Measurements from ENCODE around the gene EYS. TPM values are rescaled to one million over a fixed set of nuclear protein-coding genes. Genes with fewer than 3 reads are reported as not detected.

Gene EYS
- total RNA-seq, 3 donors from 2014 or later = 1.3 to 2.9 TPM; not detected in 1

DNA sequence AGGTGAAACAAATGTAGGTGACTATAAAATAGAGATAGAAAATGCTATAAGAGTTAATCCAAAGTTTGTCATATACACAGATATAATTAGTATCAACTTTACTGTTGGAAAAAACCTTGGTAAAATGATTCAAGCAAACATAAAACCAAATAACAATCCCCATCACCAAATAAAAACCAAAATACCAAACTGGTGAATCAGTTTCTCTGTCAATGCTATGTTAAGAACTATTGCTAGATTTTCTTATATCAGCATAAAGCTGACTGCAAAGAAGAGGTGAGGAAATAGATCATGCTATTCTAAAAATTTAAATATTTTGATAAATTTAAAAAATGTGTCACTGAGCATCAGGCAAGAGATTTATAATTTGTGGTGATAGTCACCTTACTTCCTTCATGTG is 1413.0 kb downstream of the EYS start:
- no peak for DNase-seq (ENCODE audit: low spot score in 2 of 2)
- intact Hi-C loops (cut with DNase I; ENCODE audit: low total_unique reads) = no loop called here
- TF ChIP-seq POLR2AphosphoS5 (IDR thresholded peaks at IDR 0.05) (no peak), POLR2A (IDR thresholded peaks at IDR 0.05) (no peak)
- TF ChIP-seq, protein P1, sequence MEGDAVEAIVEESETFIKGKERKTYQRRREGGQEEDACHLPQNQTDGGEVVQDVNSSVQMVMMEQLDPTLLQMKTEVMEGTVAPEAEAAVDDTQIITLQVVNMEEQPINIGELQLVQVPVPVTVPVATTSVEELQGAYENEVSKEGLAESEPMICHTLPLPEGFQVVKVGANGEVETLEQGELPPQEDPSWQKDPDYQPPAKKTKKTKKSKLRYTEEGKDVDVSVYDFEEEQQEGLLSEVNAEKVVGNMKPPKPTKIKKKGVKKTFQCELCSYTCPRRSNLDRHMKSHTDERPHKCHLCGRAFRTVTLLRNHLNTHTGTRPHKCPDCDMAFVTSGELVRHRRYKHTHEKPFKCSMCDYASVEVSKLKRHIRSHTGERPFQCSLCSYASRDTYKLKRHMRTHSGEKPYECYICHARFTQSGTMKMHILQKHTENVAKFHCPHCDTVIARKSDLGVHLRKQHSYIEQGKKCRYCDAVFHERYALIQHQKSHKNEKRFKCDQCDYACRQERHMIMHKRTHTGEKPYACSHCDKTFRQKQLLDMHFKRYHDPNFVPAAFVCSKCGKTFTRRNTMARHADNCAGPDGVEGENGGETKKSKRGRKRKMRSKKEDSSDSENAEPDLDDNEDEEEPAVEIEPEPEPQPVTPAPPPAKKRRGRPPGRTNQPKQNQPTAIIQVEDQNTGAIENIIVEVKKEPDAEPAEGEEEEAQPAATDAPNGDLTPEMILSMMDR (IDR thresholded peaks at IDR 0.05) = no peak
- H3K27ac ChIP-seq = no peak overlapping the region
- H3K36me3 ChIP-seq = no peaks in the 10 kb centered on the region
- no peak overlapping the region for H3K4me3 ChIP-seq
- peaks cover 0 to 10% of the 10 kb centered on the region in 2 donors for H3K9me3 ChIP-seq
- H3K4me1 ChIP-seq = no peaks in the 10 kb centered on the region
- no peaks in the 10 kb centered on the region for H3K27me3 ChIP-seq

DNA sequence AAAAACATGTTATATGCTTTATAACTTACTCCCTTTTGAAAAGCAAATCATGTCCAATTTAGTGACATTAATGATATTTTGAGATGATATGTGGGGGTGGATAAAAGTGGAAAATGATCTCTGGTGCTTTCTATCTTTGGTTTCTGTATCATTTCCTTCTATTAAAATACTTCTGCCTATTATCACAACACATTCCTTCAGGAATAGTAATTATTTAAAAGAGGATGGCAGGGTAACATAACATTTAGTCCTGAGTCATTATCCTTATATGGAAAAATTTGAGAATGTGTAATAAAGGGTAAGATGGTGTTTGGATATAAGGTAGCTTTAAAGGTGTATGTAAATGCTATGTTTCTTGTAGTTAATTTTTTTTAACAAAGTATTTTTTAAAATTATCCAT is 1413.7 kb downstream of the EYS start:
- intact Hi-C loops (cut with DNase I; ENCODE audit: low total_unique reads) = no loop called here

DNA sequence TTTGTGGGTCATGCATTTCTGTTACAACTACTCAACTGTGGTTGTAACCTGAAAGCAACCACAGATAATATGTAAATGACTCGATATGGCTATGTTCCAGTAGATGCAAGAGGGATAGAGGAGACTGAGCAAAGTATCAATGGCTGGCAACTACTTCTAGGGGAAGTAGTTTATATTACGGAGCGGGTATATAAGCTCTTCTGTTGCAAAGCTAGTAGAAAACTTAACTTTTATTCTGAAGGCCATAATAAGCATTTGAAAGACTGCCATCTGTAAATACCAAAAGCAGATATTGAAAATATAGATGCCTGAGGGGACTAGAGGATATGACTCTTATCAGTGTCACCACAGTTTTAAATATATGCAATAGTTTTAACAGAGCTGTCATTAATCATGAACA is 1416.2 kb downstream of the EYS start:
- Histone ChIP-seq H3K27ac (no peak overlapping the region), H3K36me3 (no peaks in the 10 kb centered on the region), H3K4me1 (no peaks in the 10 kb centered on the region), H3K27me3 (no peaks in the 10 kb centered on the region), H3K9me3 (no peaks in the 10 kb centered on the region), H3K4me3 (no peak overlapping the region)
- TF ChIP-seq POLR2AphosphoS5 (IDR thresholded peaks at IDR 0.05) (no peak), POLR2A (IDR thresholded peaks at IDR 0.05) (no peak)
- TF ChIP-seq, protein P1 (IDR thresholded peaks at IDR 0.05) = no peak
- intact Hi-C loops (cut with DNase I; ENCODE audit: low total_unique reads) = no loop called here
- DNase-seq (ENCODE audit: low spot score in 2 of 2) = no peak

More for the DNA sequence above, 1413.7 kb downstream of the EYS start:
- no peaks in the 10 kb centered on the region for H3K36me3 ChIP-seq
- H3K27ac ChIP-seq = no peak overlapping the region
- TF ChIP-seq POLR2AphosphoS5 (IDR thresholded peaks at IDR 0.05) (no peak), POLR2A (IDR thresholded peaks at IDR 0.05) (no peak)
- H3K9me3 ChIP-seq = peaks cover 0 to 10% of the 10 kb centered on the region in 2 donors
- no peak for DNase-seq (ENCODE audit: low spot score in 2 of 2)
- no peaks in the 10 kb centered on the region for H3K27me3 ChIP-seq
- H3K4me1 ChIP-seq = no peaks in the 10 kb centered on the region
- no peak overlapping the region for H3K4me3 ChIP-seq

DNA sequence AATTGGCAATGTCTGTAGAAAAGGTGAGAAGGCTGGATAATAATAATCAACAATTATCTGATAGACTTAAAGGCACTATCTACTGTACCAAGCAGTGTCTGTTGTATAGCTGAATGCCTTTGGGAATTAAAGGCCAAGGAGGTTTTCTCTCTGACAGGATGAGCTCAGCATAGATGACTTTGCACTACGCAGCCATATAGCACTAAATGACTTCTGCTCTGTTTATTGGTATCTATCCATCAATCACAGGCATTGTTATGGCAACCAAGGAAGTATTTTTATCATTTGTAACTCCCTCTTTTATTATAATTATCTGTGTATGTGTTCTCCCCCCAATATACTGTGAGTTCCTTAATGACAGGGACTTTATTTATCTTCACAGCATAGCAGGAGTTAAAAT is 1417.1 kb downstream of the EYS start:
- no peak overlapping the region for H3K4me3 ChIP-seq
- no peaks in the 10 kb centered on the region for H3K36me3 ChIP-seq
- DNase-seq (ENCODE audit: low spot score in 2 of 2) = no peak
- intact Hi-C loops (cut with DNase I; ENCODE audit: low total_unique reads) = no loop called here
- H3K4me1 ChIP-seq = no peaks in the 10 kb centered on the region
- H3K27me3 ChIP-seq = no peaks in the 10 kb centered on the region
- no peak for TF ChIP-seq POLR2A (IDR thresholded peaks at IDR 0.05)
- H3K27ac ChIP-seq = no peak overlapping the region
- no peaks in the 10 kb centered on the region for H3K9me3 ChIP-seq

DNA sequence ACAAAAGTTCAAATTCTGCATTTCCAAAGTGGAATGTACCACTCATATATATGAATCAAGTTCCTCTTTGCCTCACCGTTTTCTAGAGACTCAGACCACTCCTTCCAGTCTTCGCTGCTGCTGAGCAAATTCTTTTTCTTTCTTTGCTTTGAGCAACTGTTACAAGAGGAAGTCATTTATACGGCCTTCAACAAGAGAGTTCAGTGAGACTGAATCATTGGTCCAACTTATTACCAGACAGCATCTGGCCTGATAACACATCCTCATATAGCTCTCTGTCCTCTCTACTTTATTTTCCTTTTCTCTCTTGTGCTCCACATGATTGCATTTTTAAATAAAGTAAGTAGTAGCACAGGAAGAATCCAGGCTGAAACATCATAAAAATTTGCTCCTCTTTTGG is 1418.7 kb downstream of the EYS start:
- no peaks in the 10 kb centered on the region for H3K27me3 ChIP-seq
- TF ChIP-seq POLR2A (IDR thresholded peaks at IDR 0.05) (no peak), POLR2AphosphoS5 (IDR thresholded peaks at IDR 0.05) (no peak)
- TF ChIP-seq, protein P1 (IDR thresholded peaks at IDR 0.05) = no peak
- no peaks in the 10 kb centered on the region for H3K4me1 ChIP-seq
- no peaks in the 10 kb centered on the region for H3K36me3 ChIP-seq
- no peak overlapping the region for H3K4me3 ChIP-seq
- H3K27ac ChIP-seq = no peak overlapping the region
- intact Hi-C loops (cut with DNase I; ENCODE audit: low total_unique reads) = no loop called here
- H3K9me3 ChIP-seq = no peaks in the 10 kb centered on the region
- DNase-seq (ENCODE audit: low spot score in 2 of 2) = no peak

DNA sequence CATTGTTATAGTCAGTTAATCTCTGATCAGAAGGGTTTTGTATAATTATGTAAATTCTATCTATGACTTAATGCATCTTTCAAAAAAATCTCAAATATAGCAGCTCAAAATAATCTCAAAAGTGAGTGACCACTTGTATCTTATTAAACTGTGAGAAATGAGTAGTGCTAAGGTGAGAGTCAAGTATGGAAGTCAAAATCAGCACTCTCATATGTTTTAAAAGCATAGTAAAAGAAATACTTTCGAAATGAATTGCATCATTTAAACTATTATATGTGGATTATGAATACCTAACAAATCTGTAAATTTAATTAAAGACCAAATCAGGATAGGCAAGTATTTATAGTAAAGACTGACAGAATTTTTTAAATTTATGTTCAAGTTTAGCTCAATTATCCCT is 1425.9 kb downstream of the EYS start:
- Histone ChIP-seq H3K27me3 (no peaks in the 10 kb centered on the region), H3K4me3 (no peak overlapping the region), H3K36me3 (no peaks in the 10 kb centered on the region), H3K27ac (no peak overlapping the region), H3K9me3 (no peaks in the 10 kb centered on the region), H3K4me1 (no peaks in the 10 kb centered on the region)
- intact Hi-C loops (cut with DNase I; ENCODE audit: low total_unique reads) = no loop called here
- no peak for DNase-seq (ENCODE audit: low spot score in 2 of 2)
- TF ChIP-seq POLR2A (IDR thresholded peaks at IDR 0.05) (no peak), POLR2AphosphoS5 (IDR thresholded peaks at IDR 0.05) (no peak)
- TF ChIP-seq, protein P1 (IDR thresholded peaks at IDR 0.05) = no peak

All from breast epithelium (tissue), 4 donors.